GM23248 (cell line): ENCODE measurements around the gene CDH4. TPM values are rescaled to one million over a fixed set of nuclear protein-coding genes. Genes with fewer than 3 reads are reported as not detected.

Experiments
- DNase-seq: peaks from one replicate; pipeline ENCODE4 v3.0.0-alpha.2; 2015
- H2AFZ ChIP-seq: fragments of 200-600 bp; sonication (generic); 2 replicates; pipeline ENCODE4 v1.6.1; 2016; ENCODE audit warnings: antibody characterized with exemption
- H3F3A ChIP-seq: fragments of 200-600 bp; sonication (generic); 2 replicates; pipeline ENCODE4 v1.6.1; 2016; ENCODE audit warnings: mild to moderate bottlenecking, antibody characterized with exemption, mixed run types; ENCODE audit not compliant: insufficient read depth
- H3K27ac ChIP-seq: fragments of 200-600 bp; sonication (generic); 2 replicates; pipeline ENCODE4 v1.5.1; 2016; ENCODE audit warnings: mild to moderate bottlenecking
- H3K27me3 ChIP-seq: fragments of 200-600 bp; sonication (generic); replicated peaks from 2 replicates; pipeline ENCODE4 v1.6.1; 2016; ENCODE audit warnings: mild to moderate bottlenecking; ENCODE audit not compliant: insufficient read depth
- H3K36me3 ChIP-seq: fragments of 200-600 bp; sonication (generic); 2 replicates; pipeline ENCODE4 v1.6.1; 2016; ENCODE audit warnings: low read depth, mild to moderate bottlenecking
- H3K4me1 ChIP-seq: fragments of 200-600 bp; sonication (generic); 2 replicates; pipeline ENCODE4 v1.6.1; 2016; ENCODE audit warnings: mild to moderate bottlenecking; ENCODE audit not compliant: insufficient read depth
- H3K4me2 ChIP-seq: fragments of 200-600 bp; sonication (generic); one replicate; pipeline ENCODE4 v1.6.1; 2016; ENCODE audit warnings: mild to moderate bottlenecking; ENCODE audit not compliant: unreplicated experiment
- H3K4me3 ChIP-seq: fragments of 200-600 bp; sonication (generic); 2 replicates; pipeline ENCODE4 v1.5.1; 2016; ENCODE audit warnings: mild to moderate bottlenecking
- H3K79me2 ChIP-seq: fragments of 200-600 bp; sonication (generic); 2 replicates; pipeline ENCODE4 v1.6.1; 2016; ENCODE audit warnings: mild to moderate bottlenecking; ENCODE audit not compliant: insufficient read depth
- H3K9ac ChIP-seq: fragments of 200-600 bp; sonication (generic); 2 replicates; pipeline ENCODE4 v1.6.1; 2016; ENCODE audit warnings: mild to moderate bottlenecking
- H3K9me2 ChIP-seq: fragments of 200-600 bp; sonication (generic); 2 replicates; pipeline ENCODE4 v1.6.1; 2016; ENCODE audit warnings: mixed run types, mild to moderate bottlenecking, moderate library complexity; ENCODE audit not compliant: insufficient read depth
- H3K9me3 ChIP-seq: fragments of 200-600 bp; sonication (generic); one replicate; pipeline ENCODE4 v1.6.1; 2017; ENCODE audit warnings: low read depth
- H4K20me1 ChIP-seq: fragments of 200-600 bp; sonication (generic); 2 replicates; pipeline ENCODE4 v1.6.0; 2016; ENCODE audit not compliant: insufficient read depth
- EZH2 ChIP-seq: fragments of 200-600 bp; sonication (generic); IDR thresholded peaks from 2 replicates; pipeline ENCODE4 v1.6.1; 2018; ENCODE audit warnings: antibody characterized with exemption, mild to moderate bottlenecking; ENCODE audit not compliant: insufficient read depth, poor library complexity, severe bottlenecking
- EZH2phosphoT487 ChIP-seq: fragments of 200-600 bp; sonication (generic); IDR thresholded peaks from 2 replicates; pipeline ENCODE4 v1.6.1; 2018; ENCODE audit warnings: antibody characterized with exemption, moderate library complexity, mild to moderate bottlenecking, low read depth; ENCODE audit not compliant: insufficient read depth
- WGBS, 2 experiments: methylation state at CpG; one replicate each; pipeline ENCODE4 v1.1.6; 2015 to 2017; ENCODE audit warnings: low lambda C conversion rate in 2 of 2, low coverage in 1 of 2; ENCODE audit errors: missing lambda C conversion rate in 2 of 2; 5-methylcytosine and 5-hydroxymethylcytosine counted together
- in situ Hi-C: fragments of 300-500 bp; cut with MboI; formaldehyde crosslinking; loops from 2 replicates; pipeline ENCODE4 v1.15.0; 2020
- polyA plus RNA-seq: library from polyadenylated mRNA; unstranded; fragments of >200 nt; fragmentation: Nextera tagmentation; extraction: Ambion mirVana; gene quantifications from 2 replicates; pipeline ENCODE4 v1.2.1, GENCODE V29; 2016
- total RNA-seq: library from RNA; depleted of rRNA; stranded (reverse); fragments of >200 nt; shearing (Covaris generic); gene quantifications from 2 replicates; pipeline ENCODE4 v1.2.3, GENCODE V29; 2014

Gene CDH4
- total and polyA plus RNA-seq, 2 experiments from 2014 or later = 1.1 to 3.9 TPM

DNA sequence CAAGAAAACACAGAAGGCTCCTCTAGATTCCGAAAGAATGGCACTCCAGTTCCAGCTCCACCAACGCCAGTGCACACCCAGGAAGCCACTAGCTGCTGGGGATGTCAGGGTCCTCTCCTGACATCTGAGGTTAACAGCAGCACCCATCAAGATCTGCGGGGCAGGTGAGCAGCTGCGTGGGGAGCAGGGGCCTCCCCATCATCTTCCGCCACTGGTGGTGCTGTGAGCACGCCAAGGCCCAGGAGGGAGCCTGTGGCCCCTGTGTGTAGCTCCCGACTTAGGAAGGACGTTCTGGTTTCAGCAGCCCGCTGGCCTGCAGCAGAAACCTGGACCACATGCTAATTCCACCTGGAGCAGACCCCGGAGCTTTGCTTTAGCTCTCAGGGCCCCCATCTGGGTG, 427.4 kb downstream of the CDH4 start:
- 47 to 54% methylated on average over 10 of the region's 10 CpGs for WGBS, 2 experiments
- in situ Hi-C loops = no loop called here

DNA sequence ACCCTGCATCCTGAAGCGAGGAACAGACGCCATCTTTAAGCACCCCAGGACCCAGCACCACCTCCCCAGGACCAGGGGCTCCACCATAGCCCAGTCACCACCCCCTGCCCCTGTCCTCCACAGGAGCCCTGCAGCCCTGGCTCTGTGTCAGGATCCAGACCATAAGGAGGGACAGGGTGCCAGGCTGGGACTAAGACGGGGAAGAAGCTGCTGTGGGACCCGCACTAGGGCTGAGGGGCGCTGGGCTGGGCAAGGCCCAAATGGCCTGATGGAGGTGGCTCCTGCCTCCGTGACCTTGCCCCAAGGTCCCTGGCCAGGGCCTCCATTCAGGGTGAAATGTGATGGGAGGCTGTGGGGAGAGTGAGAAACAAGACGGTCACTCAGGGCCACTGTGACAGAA, 428.0 kb downstream of the CDH4 start:
- Histone ChIP-seq H3F3A (no peaks in the 10 kb centered on the region), H3K4me2 (no peak overlapping the region), H3K4me1 (no peaks in the 10 kb centered on the region), H3K27me3 (peaks cover 18% of the 10 kb centered on the region), H3K36me3 (no peaks in the 10 kb centered on the region), H4K20me1 (no peaks in the 10 kb centered on the region), H3K4me3 (no peak overlapping the region), H3K27ac (no peak overlapping the region), H3K9ac (no peak overlapping the region), H2AFZ (no peak overlapping the region), H3K9me2 (no peaks in the 10 kb centered on the region), H3K79me2 (no peaks in the 10 kb centered on the region), H3K9me3 (no peaks in the 10 kb centered on the region)
- in situ Hi-C loops = no loop called here
- 53 to 57% methylated on average over 7 of the region's 7 CpGs for WGBS, 2 experiments
- TF ChIP-seq EZH2 = no peak
- TF ChIP-seq EZH2phosphoT487 = no peak
- DNase-seq = no peak

More for the DNA sequence above, 427.4 kb downstream of the CDH4 start:
- H3K27me3 ChIP-seq = peaks cover 13% of the 10 kb centered on the region
- H2AFZ ChIP-seq = no peak overlapping the region
- no peak for DNase-seq
- H3K4me3 ChIP-seq = no peak overlapping the region
- no peaks in the 10 kb centered on the region for H3K79me2 ChIP-seq
- no peaks in the 10 kb centered on the region for H3K9me3 ChIP-seq
- no peaks in the 10 kb centered on the region for H4K20me1 ChIP-seq
- H3K27ac ChIP-seq = no peak overlapping the region
- no peaks in the 10 kb centered on the region for H3K4me1 ChIP-seq
- H3K4me2 ChIP-seq = no peak overlapping the region
- no peaks in the 10 kb centered on the region for H3K36me3 ChIP-seq
- TF ChIP-seq EZH2phosphoT487 (no peak), EZH2 (no peak)
- no peaks in the 10 kb centered on the region for H3K9me2 ChIP-seq
- no peaks in the 10 kb centered on the region for H3F3A ChIP-seq
- H3K9ac ChIP-seq = no peak overlapping the region

DNA sequence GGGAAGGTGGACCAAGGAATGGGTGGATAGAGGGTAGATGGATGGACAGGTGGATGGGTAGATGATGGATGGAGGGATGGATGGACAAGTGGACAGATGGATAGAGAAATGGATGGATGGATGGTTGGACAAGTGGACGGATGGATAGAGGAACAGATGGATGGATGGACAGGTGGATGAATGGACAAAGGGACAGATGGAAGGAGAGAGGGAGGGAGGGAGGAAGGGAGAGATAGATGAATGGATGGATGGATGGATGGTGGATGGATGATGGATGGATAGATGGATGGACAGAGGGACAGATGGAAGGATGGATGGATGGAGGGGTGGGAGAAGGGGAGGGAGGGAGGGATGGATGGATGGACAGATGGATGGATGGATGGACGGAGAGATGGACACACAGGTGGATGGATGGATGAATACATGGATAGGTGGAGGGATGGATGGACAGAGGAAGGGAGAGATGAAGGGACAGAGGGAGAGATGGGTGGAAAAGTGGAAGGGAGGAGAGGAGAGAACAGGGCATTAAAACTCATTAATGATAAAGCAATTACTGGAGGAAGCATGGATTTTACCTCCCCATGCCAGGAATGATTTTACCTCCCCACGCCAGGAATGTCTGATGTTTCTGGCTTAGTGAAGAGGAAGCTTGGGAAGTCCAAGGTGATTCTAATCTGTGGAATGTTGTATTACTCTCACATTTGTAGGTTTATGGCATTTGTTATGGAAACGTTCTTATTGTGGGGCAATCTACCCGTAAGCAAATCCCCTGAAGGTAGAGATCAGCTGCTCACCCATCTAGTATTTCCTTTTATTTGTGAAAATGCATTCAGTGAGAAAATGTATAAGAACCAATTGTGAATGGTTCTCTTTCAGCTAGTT, 430.3 kb downstream of the CDH4 start:
- Histone ChIP-seq H3K27ac (no peak overlapping the region), H3K9ac (no peak overlapping the region), H3K79me2 (no peaks in the 10 kb centered on the region), H3K36me3 (no peaks in the 10 kb centered on the region), H3K4me2 (no peak overlapping the region), H3K9me2 (no peaks in the 10 kb centered on the region), H3K9me3 (no peaks in the 10 kb centered on the region), H3K27me3 (peaks cover 28% of the 10 kb centered on the region), H3K4me3 (no peak overlapping the region), H4K20me1 (no peaks in the 10 kb centered on the region), H3K4me1 (no peaks in the 10 kb centered on the region), H3F3A (no peaks in the 10 kb centered on the region), H2AFZ (no peak overlapping the region)
- 21 to 28% methylated on average over 4 to 5 of the region's 5 CpGs for WGBS, 2 experiments
- no peak for TF ChIP-seq EZH2phosphoT487
- in situ Hi-C loops = no loop called here
- no peak for DNase-seq

DNA sequence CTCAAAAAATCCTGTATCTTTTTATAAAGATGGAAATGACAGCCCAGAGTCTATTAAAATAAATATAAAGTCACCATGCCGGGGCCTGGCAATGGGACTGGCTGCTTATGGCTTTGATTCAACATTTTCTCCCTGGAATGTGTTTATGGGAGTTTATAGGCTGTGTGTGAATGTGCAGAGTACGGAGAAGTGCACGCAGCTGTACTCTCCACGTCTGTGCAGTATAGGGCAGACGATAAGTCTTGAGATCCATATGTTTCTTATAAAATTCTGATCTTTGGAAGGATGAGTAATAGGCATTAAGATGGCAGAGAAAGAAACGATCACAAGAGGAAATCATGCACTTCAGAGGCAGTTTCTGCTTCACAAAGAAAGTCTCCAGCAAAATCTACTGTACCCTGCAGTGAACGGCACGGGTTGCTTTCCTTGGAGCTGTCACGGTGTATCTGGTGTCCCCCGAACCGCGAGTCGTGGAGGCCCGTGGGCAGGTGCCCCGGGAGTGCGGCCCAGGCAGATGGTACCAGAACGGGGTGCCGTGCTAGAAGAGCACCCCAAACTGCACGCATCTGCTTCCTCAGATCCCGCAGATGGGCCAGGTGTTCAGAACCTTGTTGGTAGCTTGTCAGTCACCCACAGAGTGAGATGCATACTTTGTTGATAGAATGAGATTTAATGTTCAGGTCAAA, 431.1 kb downstream of the CDH4 start:
- Histone ChIP-seq H3F3A (no peaks in the 10 kb centered on the region), H3K4me2 (no peak overlapping the region), H2AFZ (no peak overlapping the region), H3K36me3 (no peaks in the 10 kb centered on the region), H3K9ac (no peak overlapping the region), H3K9me3 (no peaks in the 10 kb centered on the region), H4K20me1 (no peaks in the 10 kb centered on the region), H3K79me2 (no peaks in the 10 kb centered on the region), H3K9me2 (no peaks in the 10 kb centered on the region), H3K27me3 (peaks cover 28% of the 10 kb centered on the region), H3K4me3 (no peak overlapping the region), H3K27ac (no peak overlapping the region), H3K4me1 (no peaks in the 10 kb centered on the region)
- in situ Hi-C loops = no loop called here
- peak; percentile 22 for DNase-seq
- no peak for TF ChIP-seq EZH2
- no peak for TF ChIP-seq EZH2phosphoT487
- WGBS, 2 experiments = 9 to 10% methylated on average over 20 of the region's 20 CpGs
